ENCODE measurements around the gene ADAMTSL1. TPM values are rescaled to one million over a fixed set of nuclear protein-coding genes. Genes with fewer than 3 reads are reported as not detected.

Gene ADAMTSL1
- total and polyA plus RNA-seq, 2 of the 8 experiments (the other 6 are each of a cell fraction or from before 2014, with no cell fraction given), result 0.84 to 1.1 TPM

DNA sequence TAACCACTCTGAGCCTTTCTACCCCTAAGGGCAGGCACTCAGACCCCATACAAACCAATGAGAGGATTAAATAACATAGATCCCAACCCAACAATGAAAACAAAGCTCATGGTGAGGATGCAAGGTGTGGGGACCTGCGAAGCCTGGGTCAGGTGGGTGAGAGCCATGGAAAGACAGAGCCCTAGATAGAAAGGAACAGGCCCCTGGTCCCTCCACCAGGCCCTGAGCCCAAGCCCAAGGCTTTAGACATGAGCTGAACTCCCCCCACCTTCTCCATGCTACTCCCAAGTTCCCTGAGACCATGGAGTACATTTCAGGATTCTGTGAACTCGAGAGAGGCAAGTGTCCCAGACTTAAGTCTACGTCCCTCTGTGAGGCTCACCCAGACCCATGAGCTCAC lies 452.6 kb downstream of the ADAMTSL1 start (continued):
- TF ChIP-seq, protein P1, sequence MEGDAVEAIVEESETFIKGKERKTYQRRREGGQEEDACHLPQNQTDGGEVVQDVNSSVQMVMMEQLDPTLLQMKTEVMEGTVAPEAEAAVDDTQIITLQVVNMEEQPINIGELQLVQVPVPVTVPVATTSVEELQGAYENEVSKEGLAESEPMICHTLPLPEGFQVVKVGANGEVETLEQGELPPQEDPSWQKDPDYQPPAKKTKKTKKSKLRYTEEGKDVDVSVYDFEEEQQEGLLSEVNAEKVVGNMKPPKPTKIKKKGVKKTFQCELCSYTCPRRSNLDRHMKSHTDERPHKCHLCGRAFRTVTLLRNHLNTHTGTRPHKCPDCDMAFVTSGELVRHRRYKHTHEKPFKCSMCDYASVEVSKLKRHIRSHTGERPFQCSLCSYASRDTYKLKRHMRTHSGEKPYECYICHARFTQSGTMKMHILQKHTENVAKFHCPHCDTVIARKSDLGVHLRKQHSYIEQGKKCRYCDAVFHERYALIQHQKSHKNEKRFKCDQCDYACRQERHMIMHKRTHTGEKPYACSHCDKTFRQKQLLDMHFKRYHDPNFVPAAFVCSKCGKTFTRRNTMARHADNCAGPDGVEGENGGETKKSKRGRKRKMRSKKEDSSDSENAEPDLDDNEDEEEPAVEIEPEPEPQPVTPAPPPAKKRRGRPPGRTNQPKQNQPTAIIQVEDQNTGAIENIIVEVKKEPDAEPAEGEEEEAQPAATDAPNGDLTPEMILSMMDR (IDR thresholded peaks at IDR 0.05; ENCODE audit: control extremely low read depth in 1 of 3, insufficient read depth in 1 of 3, low read depth in 1 of 3, low read length in 3 of 3), result no peak

All from H1 (cell line).